GM23338 (cell line): ENCODE data around the gene PARD6B. TPM values are rescaled to one million over a fixed set of nuclear protein-coding genes. Genes with fewer than 3 reads are reported as not detected.

Source experiments
- ATAC-seq: fragments of 200-7000 bp; cut with Tn5 transposase; 3 replicates; pipeline ENCODE4 v1.9.1; 2020
- DNase-seq: peaks from one replicate; pipeline ENCODE4 v3.0.0-alpha.2; 2015; ENCODE audit warnings: low spot score
- H2AFZ ChIP-seq: fragments of 200-600 bp; sonication (generic); 2 replicates; pipeline ENCODE4 v1.8.0; 2016; ENCODE audit warnings: antibody characterized with exemption, mild to moderate bottlenecking, moderate library complexity
- H3F3A ChIP-seq: fragments of 200-600 bp; sonication (generic); replicated peaks from 2 replicates; pipeline ENCODE4 v1.8.0; 2017; ENCODE audit warnings: antibody characterized with exemption, mixed run types, low read depth
- H3K27ac ChIP-seq: fragments of 200-600 bp; sonication (generic); 2 replicates; pipeline ENCODE4 v1.6.1; 2016; ENCODE audit warnings: low read depth
- H3K27me3 ChIP-seq: fragments of 200-600 bp; sonication (generic); 2 replicates; pipeline ENCODE4 v1.8.0; 2016; ENCODE audit warnings: mild to moderate bottlenecking, mixed run types, moderate library complexity; ENCODE audit not compliant: insufficient read depth
- H3K36me3 ChIP-seq: fragments of 200-600 bp; sonication (generic); 2 replicates; pipeline ENCODE4 v1.8.0; 2016; ENCODE audit warnings: mild to moderate bottlenecking; ENCODE audit not compliant: insufficient read depth
- H3K4me1 ChIP-seq: fragments of 200-600 bp; sonication (generic); 2 replicates; pipeline ENCODE4 v1.8.0; 2016; ENCODE audit warnings: mild to moderate bottlenecking, moderate library complexity; ENCODE audit not compliant: insufficient read depth
- H3K4me2 ChIP-seq: fragments of 200-600 bp; sonication (generic); 2 replicates; pipeline ENCODE4 v1.7.1; 2017; ENCODE audit warnings: mixed run types
- H3K4me3 ChIP-seq: fragments of 200-600 bp; sonication (generic); 2 replicates; pipeline ENCODE4 v1.6.1; 2016; ENCODE audit warnings: mixed run types
- H3K79me2 ChIP-seq: fragments of 200-600 bp; sonication (generic); replicated peaks from 2 replicates; pipeline ENCODE4 v1.8.0; 2017; ENCODE audit warnings: mild to moderate bottlenecking; ENCODE audit not compliant: insufficient read depth
- H3K9me2 ChIP-seq: fragments of 200-600 bp; sonication (generic); 2 replicates; pipeline ENCODE4 v1.8.0; 2017; ENCODE audit not compliant: insufficient read depth
- H4K20me1 ChIP-seq: fragments of 200-600 bp; sonication (generic); replicated peaks from 2 replicates; pipeline ENCODE4 v1.8.0; 2017; ENCODE audit warnings: mild to moderate bottlenecking; ENCODE audit not compliant: insufficient read depth
- H3K27ac Mint-ChIP-seq: 2 replicates; pipeline ENCODE4 v1.8.0; 2020; ENCODE audit warnings: inconsistent platforms, mild to moderate bottlenecking, moderate library complexity, mixed read lengths
- H3K27me3 Mint-ChIP-seq: 3 replicates; pipeline ENCODE4 v1.8.0; 2022; ENCODE audit warnings: low read depth, mild to moderate bottlenecking, moderate library complexity, mixed read lengths, inconsistent platforms; ENCODE audit not compliant: insufficient read depth, poor library complexity
- H3K36me3 Mint-ChIP-seq: 3 replicates; pipeline ENCODE4 v1.8.0; 2021; ENCODE audit warnings: low read depth, mild to moderate bottlenecking, inconsistent platforms, moderate library complexity, mixed read lengths
- H3K4me1 Mint-ChIP-seq: 3 replicates; pipeline ENCODE4 v1.8.0; 2020; ENCODE audit warnings: mild to moderate bottlenecking, inconsistent platforms, mixed read lengths
- H3K4me3 Mint-ChIP-seq: 3 replicates; pipeline ENCODE4 v1.8.0; 2021; ENCODE audit warnings: moderate library complexity, mild to moderate bottlenecking, inconsistent platforms, mixed read lengths
- H3K9me3 Mint-ChIP-seq: 3 replicates; pipeline ENCODE4 v1.8.0; 2020; ENCODE audit warnings: moderate library complexity, mild to moderate bottlenecking, inconsistent platforms, mixed read lengths
- CTCF ChIP-seq, 2 experiments: fragments of 200-600 bp in 1 of 2; sonication (generic) in 1 of 2; conservative IDR thresholded peaks; 2 replicates each; pipeline versions ENCODE4 v1.5.1 to v1.6.1; 2016 to 2017; ENCODE audit warnings: antibody characterized with exemption in 2 of 2, low read depth in 2 of 2, mild to moderate bottlenecking in 2 of 2, moderate library complexity in 1 of 2
- JUNB ChIP-seq: IDR thresholded peaks from one replicate; pipeline ENCODE4 v1.6.1; 2016; ENCODE audit warnings: antibody characterized with exemption; ENCODE audit not compliant: unreplicated experiment
- REST ChIP-seq: IDR thresholded peaks from one replicate; pipeline ENCODE4 v1.6.1; 2018; ENCODE audit warnings: antibody characterized with exemption; ENCODE audit not compliant: unreplicated experiment
- ZNF114 ChIP-seq: fragments of 250-450 bp; sonication (Bioruptor Pico); IDR thresholded peaks from 2 replicates; pipeline ENCODE4 v1.5.0; 2020; ENCODE audit warnings: mild to moderate bottlenecking, moderate library complexity
- ZNF462 ChIP-seq: fragments of 250-450 bp; sonication (Bioruptor Pico); IDR thresholded peaks from 2 replicates; pipeline ENCODE4 v1.5.0; 2020; ENCODE audit warnings: mild to moderate bottlenecking, moderate library complexity
- polyA plus RNA-seq: library from polyadenylated mRNA; unstranded; fragments of >200 nt; fragmentation: Nextera tagmentation; extraction: Ambion mirVana; gene quantifications from 2 replicates; pipeline ENCODE4 v1.2.1, GENCODE V29; 2016
- total RNA-seq: library from RNA; depleted of rRNA; stranded (reverse); fragments of >200 nt; shearing (Covaris generic); gene quantifications from 2 replicates; pipeline ENCODE4 v1.2.3, GENCODE V29; 2014

Gene PARD6B
- total and polyA plus RNA-seq, 2 experiments from 2014 or later, result 23.5 to 29.2 TPM

- TF ChIP-seq REST, result no peak
Measured at GRCh38 chr20:50744143-50744792, 12.9 kb downstream of the PARD6B start (continued).

- Mint-ChIP-seq H3K27me3 (peaks cover 8% of the 10 kb centered on the region), H3K4me3 (no peak overlapping the region), H3K36me3 (peaks cover 38% of the 10 kb centered on the region), H3K9me3 (no peaks in the 10 kb centered on the region), H3K4me1 (peaks cover 43% of the 10 kb centered on the region), H3K27ac (no peak overlapping the region)
- DNase-seq, result no peak
- Histone ChIP-seq H4K20me1 (peaks cover 7% of the 10 kb centered on the region; the same call in 1 of the 2 replicates), H3K36me3 (peaks cover 11% of the 10 kb centered on the region), H3K9me2 (no peaks in the 10 kb centered on the region), H2AFZ (no peak overlapping the region), H3K27ac (no peak overlapping the region), H3F3A (0 out of 2 replicates have a peak, but pooled peaks cover 2% of the 10 kb centered on the region), H3K4me2 (no peak overlapping the region), H3K27me3 (no peaks in the 10 kb centered on the region), H3K4me1 (peaks cover 19% of the 10 kb centered on the region), H3K4me3 (no peak overlapping the region), H3K79me2 (peaks cover 54% of the 10 kb centered on the region)
- ATAC-seq, result no peak
- TF ChIP-seq ZNF462 (CRISPR knock-in tag) (no peak), ZNF114 (CRISPR knock-in tag) (no peak), CTCF (conservative IDR thresholded peaks at IDR 0.05; ENCODE audit: low read depth in 2 of 2) (no peak), JUNB (no peak)
Measured at GRCh38 chr20:50745634-50746137, 14.3 kb downstream of the PARD6B start.
